Liver (tissue), 9 donors: ENCODE data around the gene COL4A1. TPM values are rescaled to one million over a fixed set of nuclear protein-coding genes. Genes with fewer than 3 reads are reported as not detected.

Source experiments
- DNase-seq: peaks from one replicate; pipeline ENCODE4 v3.0.0-alpha.2; 2017; ENCODE audit warnings: low spot score
- H3K27ac ChIP-seq, 2 donors: one replicate each; pipeline ENCODE4 v1.7.0; 2013; ENCODE audit warnings: inconsistent platforms in 2 of 2, low read length in 2 of 2, control low read depth in 1 of 2, low read depth in 1 of 2, mild to moderate bottlenecking in 1 of 2
- H3K27me3 ChIP-seq, 4 donors: one replicate each; pipeline versions ENCODE4 v1.6.1 to v1.7.0; 2013; ENCODE audit warnings: low read length in 3 of 4, inconsistent platforms in 1 of 4, mild to moderate bottlenecking in 1 of 4, moderate library complexity in 1 of 4; ENCODE audit not compliant: control insufficient read depth in 4 of 4, insufficient read depth in 4 of 4
- H3K36me3 ChIP-seq, 4 donors: one replicate each; pipeline versions ENCODE4 v1.6.1 to v1.7.0; 2013; ENCODE audit warnings: low read length in 3 of 4, mild to moderate bottlenecking in 3 of 4, low read depth in 1 of 4, moderate library complexity in 1 of 4; ENCODE audit not compliant: control insufficient read depth in 4 of 4, insufficient read depth in 3 of 4
- H3K4me1 ChIP-seq, 4 donors: one replicate each; pipeline versions ENCODE4 v1.6.1 to v1.7.0; 2013; ENCODE audit warnings: low read length in 3 of 4, mild to moderate bottlenecking in 3 of 4, moderate library complexity in 1 of 4; ENCODE audit not compliant: control insufficient read depth in 4 of 4, insufficient read depth in 4 of 4
- H3K4me3 ChIP-seq, 3 donors: one replicate each; pipeline versions ENCODE4 v1.6.1 to v1.7.0; 2013; ENCODE audit warnings: low read length in 3 of 3, control low read depth in 1 of 3, low read depth in 1 of 3, mild to moderate bottlenecking in 1 of 3
- H3K9ac ChIP-seq, 2 donors: one replicate each; pipeline ENCODE4 v1.7.0; 2013; ENCODE audit warnings: low read length in 2 of 2, mild to moderate bottlenecking in 2 of 2, moderate library complexity in 2 of 2, control low read depth in 1 of 2, low read depth in 1 of 2
- H3K9me3 ChIP-seq, 4 donors: one replicate each; pipeline versions ENCODE4 v1.6.1 to v1.7.0; 2013; ENCODE audit warnings: low read length in 3 of 4; ENCODE audit not compliant: control insufficient read depth in 4 of 4
- ATF3 ChIP-seq: IDR thresholded peaks from 2 replicates; pipeline ENCODE4 v1.6.1; 2016; ENCODE audit warnings: antibody characterized with exemption
- CTCF ChIP-seq: fragments of 150-350 bp; IDR thresholded peaks from 2 replicates; pipeline ENCODE4 v1.5.1; 2017; ENCODE audit warnings: improper control_type of control experiment, low read depth, low read length; ENCODE audit not compliant: missing input control
- FOXA1 ChIP-seq: IDR thresholded peaks from 2 replicates; pipeline ENCODE4 v1.6.1; 2016; ENCODE audit warnings: antibody characterized with exemption
- FOXA2 ChIP-seq: IDR thresholded peaks from 2 replicates; pipeline ENCODE4 v1.6.1; 2016; ENCODE audit warnings: antibody characterized with exemption
- HNF4A ChIP-seq, 2 donors: conservative IDR thresholded peaks; 2 replicates each; pipeline ENCODE4 v1.6.1; 2016; ENCODE audit warnings: antibody characterized with exemption in 2 of 2, mild to moderate bottlenecking in 2 of 2
- HNF4G ChIP-seq: IDR thresholded peaks from 2 replicates; pipeline ENCODE4 v1.6.1; 2016; ENCODE audit warnings: antibody characterized with exemption
- JUND ChIP-seq, 2 donors: IDR thresholded peaks; 2 replicates each; pipeline ENCODE4 v1.6.1; 2016; ENCODE audit warnings: antibody characterized with exemption in 2 of 2
- MAX ChIP-seq: IDR thresholded peaks from 2 replicates; pipeline ENCODE4 v1.6.1; 2016; ENCODE audit warnings: antibody characterized with exemption
- NR2F2 ChIP-seq: IDR thresholded peaks from 2 replicates; pipeline ENCODE4 v1.6.1; 2016; ENCODE audit warnings: antibody characterized with exemption
- RAD21 ChIP-seq, 2 donors: IDR thresholded peaks; 2 replicates each; pipeline ENCODE4 v1.6.1; 2016; ENCODE audit warnings: antibody characterized with exemption in 2 of 2, mild to moderate bottlenecking in 2 of 2
- RXRA ChIP-seq, 2 donors: IDR thresholded peaks; 2 replicates each; pipeline ENCODE4 v1.6.1; 2017 to 2018; ENCODE audit warnings: antibody characterized with exemption in 2 of 2, mild to moderate bottlenecking in 1 of 2
- TAF1 ChIP-seq: conservative IDR thresholded peaks from 2 replicates; pipeline ENCODE4 v1.6.1; 2016; ENCODE audit warnings: antibody characterized with exemption, mild to moderate bottlenecking
- YY1 ChIP-seq: IDR thresholded peaks from 2 replicates; pipeline ENCODE4 v1.6.1; 2016; ENCODE audit warnings: antibody characterized with exemption, mild to moderate bottlenecking
- ZBTB33 ChIP-seq: IDR thresholded peaks from 2 replicates; pipeline ENCODE4 v1.6.1; 2016; ENCODE audit warnings: antibody characterized with exemption
- WGBS: extraction: QIAGEN DNeasy Blood & Tissue Kit; methylation state at CpG from one replicate; pipeline ENCODE4 v1.1.7; 2013; 5-methylcytosine and 5-hydroxymethylcytosine counted together
- polyA plus RNA-seq, 2 donors: library from polyadenylated mRNA; stranded (reverse) in 1 of 2; unstranded in 1 of 2; fragments of 200-250 nt in 1 of 2; fragments of >200 nt in 1 of 2; fragmentation: Nextera tagmentation in 1 of 2; extraction: Ambion mirVana in 1 of 2; gene quantifications; one replicate each; pipeline versions ENCODE4 v1.2.1 to v1.2.3, GENCODE V29; 2013 to 2015
- total RNA-seq, 2 donors: library from RNA; depleted of rRNA; stranded (reverse); fragments of >200 nt; gene quantifications; one replicate each; pipeline ENCODE4 v1.2.3, GENCODE V29; 2014
- donor health status: healthy.
- donor health status: healthy.
- donor health status: healthy.
- donor health status: healthy.
- donor health status: healthy.

COL4A1 gene
- total and polyA plus RNA-seq, 4 donors = 5.0 to 68.5 (median 37.9) TPM

GRCh38 chr13:110281736-110282135, 25.2 kb downstream of the COL4A1 start (continued):
- TF ChIP-seq CTCF (no peak), ATF3 (no peak), FOXA1 (no peak), YY1 (no peak)

- no peaks in the 10 kb centered on the region for H3K9me3 ChIP-seq
- no peak for DNase-seq
- H3K9ac ChIP-seq = no peak overlapping the region
- H3K4me3 ChIP-seq = no peak overlapping the region
- no peaks in the 10 kb centered on the region for H3K4me1 ChIP-seq
- H3K36me3 ChIP-seq = no peaks in the 10 kb centered on the region
- 66% methylated on average over 7 of the region's 7 CpGs for WGBS
- no peak overlapping the region for H3K27ac ChIP-seq
- peaks cover 0 to 3% (median 0%) of the 10 kb centered on the region in 4 donors for H3K27me3 ChIP-seq
- TF ChIP-seq RAD21 (IDR thresholded peaks at IDR 0.05) (no peak), HNF4A (conservative IDR thresholded peaks at IDR 0.05) (no peak), JUND (IDR thresholded peaks at IDR 0.05) (no peak), FOXA2 (no peak), HNF4G (no peak)
Observed at GRCh38 chr13:110280985-110281688, 25.8 kb downstream of the COL4A1 start.

GRCh38 chr13:110280231-110280813, 26.6 kb downstream of the COL4A1 start:
- Histone ChIP-seq H3K4me1 (no peaks in the 10 kb centered on the region), H3K27ac (no peak overlapping the region), H3K9me3 (no peaks in the 10 kb centered on the region), H3K36me3 (no peaks in the 10 kb centered on the region), H3K9ac (no peak overlapping the region), H3K4me3 (no peak overlapping the region), H3K27me3 (peaks cover 0 to 3% (median 0%) of the 10 kb centered on the region in 4 donors)
- DNase-seq = no peak
- TF ChIP-seq MAX (no peak), TAF1 (no peak), FOXA2 (no peak), ATF3 (no peak), ZBTB33 (no peak), RXRA (IDR thresholded peaks at IDR 0.05) (no peak), NR2F2 (no peak), HNF4G (no peak)
- 78% methylated on average over 9 of the region's 9 CpGs for WGBS
